Measurements from ENCODE around the gene PAK5. TPM values are rescaled to one million over a fixed set of nuclear protein-coding genes. Genes with fewer than 3 reads are reported as not detected.

PAK5 gene
- total and polyA plus RNA-seq, 2 donors (not counting 1 experiment from before 2014, with no cell fraction given) = not detected

DNA sequence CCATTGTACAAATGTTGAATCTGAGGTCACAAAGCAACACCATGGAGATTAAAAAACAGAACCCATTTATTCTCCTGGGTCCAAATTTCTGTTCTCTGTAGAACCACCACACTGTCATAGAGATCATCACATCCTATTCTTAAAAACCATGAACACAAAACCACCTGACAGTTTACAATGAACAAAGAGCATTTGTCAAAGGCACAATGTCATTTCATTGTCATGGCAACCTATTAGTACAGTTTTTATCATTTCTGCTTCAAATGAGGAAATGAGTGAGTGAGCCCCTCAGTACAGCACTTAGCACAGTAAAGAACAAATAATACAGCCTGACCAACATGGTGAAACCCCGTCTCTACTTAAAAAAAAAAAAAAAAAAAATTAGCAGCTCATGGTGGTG lies 347.6 kb downstream of the PAK5 start:
- no peak overlapping the region for H2AFZ ChIP-seq (ENCODE audit: insufficient read depth, low read depth, low read length, poor library complexity, severe bottlenecking)
- H3K4me3 ChIP-seq (ENCODE audit: control extremely low read depth in 1 of 5, extremely low read depth in 1 of 5, insufficient read depth in 1 of 5, low read depth in 2 of 5, low read length in 4 of 5) = no peak overlapping the region
- H3K9me3 Mint-ChIP-seq (ENCODE audit: insufficient read depth) = peaks cover 2% of the 10 kb centered on the region
- H3K36me3 ChIP-seq (replicated peaks in 1 of 2; ENCODE audit: control extremely low read depth in 1 of 2, control insufficient read depth in 1 of 2, extremely low read depth in 1 of 2, insufficient read depth in 2 of 2, low read length in 1 of 2) = no peaks in the 10 kb centered on the region
- no peak overlapping the region for H3K27ac Mint-ChIP-seq
- H3K9me3 ChIP-seq (ENCODE audit: control extremely low read depth in 1 of 3, control insufficient read depth in 2 of 3, insufficient read depth in 1 of 3, low read length in 2 of 3) = no peaks in the 10 kb centered on the region
- WGBS (ENCODE audit: insufficient coverage) = no CpG with 5 or more reads among the region's 1 CpG
- peaks cover 0 to 6% (median 0%) of the 10 kb centered on the region in 4 experiments for H3K27me3 ChIP-seq (replicated peaks in 1 of 4; ENCODE audit: control extremely low read depth in 1 of 4, control insufficient read depth in 3 of 4, insufficient read depth in 4 of 4, low read length in 3 of 4)
- peaks cover 15% of the 10 kb centered on the region for H3K27me3 Mint-ChIP-seq
- H3K9ac ChIP-seq (ENCODE audit: low read length) = no peak overlapping the region
- H3K4me1 ChIP-seq (ENCODE audit: control insufficient read depth in 2 of 2, insufficient read depth in 2 of 2, low read length in 2 of 2) = no peaks in the 10 kb centered on the region
- no peak overlapping the region for H3K4me3 Mint-ChIP-seq
- TF ChIP-seq CTCF (IDR thresholded peaks at IDR 0.05) (no peak), EZH2 (IDR thresholded peaks at IDR 0.05; ENCODE audit: borderline replicate concordance, insufficient read depth, low read depth, low read length, poor library complexity, severe bottlenecking) (no peak)
- intact Hi-C loops (cut with micrococcal nuclease) = no loop called here
- ATAC-seq (ENCODE audit: low read depth) = no peak
- POLR2A ChIA-PET = no interaction called here
- no peak for DNase-seq
- no peaks in the 10 kb centered on the region for H4K20me1 ChIP-seq (ENCODE audit: control insufficient read depth, insufficient read depth, low read length, poor library complexity, severe bottlenecking)
- no peak overlapping the region for H3K4me2 ChIP-seq (replicated peaks; ENCODE audit: low read depth, low read length, poor library complexity, severe bottlenecking)
- no peaks in the 10 kb centered on the region for H3K4me1 Mint-ChIP-seq
- H3K27ac ChIP-seq (ENCODE audit: low read length in 2 of 2) = no peak overlapping the region
- H3K79me2 ChIP-seq (ENCODE audit: control insufficient read depth, insufficient read depth, low read length) = no peaks in the 10 kb centered on the region
- CTCF ChIA-PET = no interaction called here

GRCh38 chr20:9490631-9491030 lies 348.2 kb downstream of the PAK5 start:
- no peak overlapping the region for H3K9ac ChIP-seq (ENCODE audit: low read length)
- no peaks in the 10 kb centered on the region for H3K4me1 Mint-ChIP-seq
- H3K27ac Mint-ChIP-seq = no peak overlapping the region
- ATAC-seq (ENCODE audit: low read depth) (no peak), DNase-seq (no peak)
- H3K4me3 ChIP-seq (ENCODE audit: control extremely low read depth in 1 of 5, extremely low read depth in 1 of 5, insufficient read depth in 1 of 5, low read depth in 2 of 5, low read length in 4 of 5) = no peak overlapping the region
- CTCF ChIA-PET = no interaction called here
- H3K9me3 ChIP-seq (ENCODE audit: control extremely low read depth in 1 of 3, control insufficient read depth in 2 of 3, insufficient read depth in 1 of 3, low read length in 2 of 3) = no peaks in the 10 kb centered on the region
- H3K4me1 ChIP-seq (ENCODE audit: control insufficient read depth in 2 of 2, insufficient read depth in 2 of 2, low read length in 2 of 2) = no peaks in the 10 kb centered on the region
- POLR2A ChIA-PET = no interaction called here
- intact Hi-C loops (cut with micrococcal nuclease) = no loop called here
- WGBS (ENCODE audit: insufficient coverage) = 100% methylated on average over 1 of the region's 3 CpGs
- peaks cover 11% of the 10 kb centered on the region for H3K27me3 Mint-ChIP-seq
- no peak overlapping the region for H3K27ac ChIP-seq (ENCODE audit: low read length in 2 of 2)
- TF ChIP-seq CTCF (IDR thresholded peaks at IDR 0.05) (no peak), EZH2 (IDR thresholded peaks at IDR 0.05; ENCODE audit: borderline replicate concordance, insufficient read depth, low read depth, low read length, poor library complexity, severe bottlenecking) (no peak)
- no peaks in the 10 kb centered on the region for H3K79me2 ChIP-seq (ENCODE audit: control insufficient read depth, insufficient read depth, low read length)
- H3K4me2 ChIP-seq (replicated peaks; ENCODE audit: low read depth, low read length, poor library complexity, severe bottlenecking) = no peak overlapping the region
- no peak overlapping the region for H3K4me3 Mint-ChIP-seq
- H3K27me3 ChIP-seq (replicated peaks in 1 of 4; ENCODE audit: control extremely low read depth in 1 of 4, control insufficient read depth in 3 of 4, insufficient read depth in 4 of 4, low read length in 3 of 4) = peaks cover 0 to 6% (median 0%) of the 10 kb centered on the region in 4 experiments
- H3K36me3 ChIP-seq (replicated peaks in 1 of 2; ENCODE audit: control extremely low read depth in 1 of 2, control insufficient read depth in 1 of 2, extremely low read depth in 1 of 2, insufficient read depth in 2 of 2, low read length in 1 of 2) = no peaks in the 10 kb centered on the region
- H2AFZ ChIP-seq (ENCODE audit: insufficient read depth, low read depth, low read length, poor library complexity, severe bottlenecking) = no peak overlapping the region
- H4K20me1 ChIP-seq (ENCODE audit: control insufficient read depth, insufficient read depth, low read length, poor library complexity, severe bottlenecking) = no peaks in the 10 kb centered on the region
- H3K9me3 Mint-ChIP-seq (ENCODE audit: insufficient read depth) = no peaks in the 10 kb centered on the region

Measured in B cell (primary cell).